Endothelial cell (in vitro differentiated cells): Measurements from ENCODE around the gene PGRMC1. TPM values are rescaled to one million over a fixed set of nuclear protein-coding genes. Genes with fewer than 3 reads are reported as not detected.
"Not testable (repeated sequence)": the region's sequence is repeated elsewhere in the genome, so short reads cannot be mapped to it uniquely, and the experiment has no call there.

Experiments
- DNase-seq: peaks from one replicate; pipeline ENCODE4 v3.0.0; 2021; ENCODE audit warnings: low spot score
- H3K27ac Mint-ChIP-seq: one replicate; pipeline ENCODE4 v1.8.0; 2021; ENCODE audit warnings: mixed read lengths, inconsistent platforms; ENCODE audit not compliant: unreplicated experiment
- H3K27me3 Mint-ChIP-seq: one replicate; pipeline ENCODE4 v1.8.0; 2021; ENCODE audit warnings: mild to moderate bottlenecking, moderate library complexity, mixed read lengths, inconsistent platforms; ENCODE audit not compliant: unreplicated experiment
- H3K36me3 Mint-ChIP-seq: one replicate; pipeline ENCODE4 v1.8.0; 2021; ENCODE audit warnings: mild to moderate bottlenecking, low read depth, mixed read lengths, inconsistent platforms; ENCODE audit not compliant: unreplicated experiment
- H3K4me1 Mint-ChIP-seq: one replicate; pipeline ENCODE4 v1.8.0; 2021; ENCODE audit warnings: mild to moderate bottlenecking, mixed read lengths, inconsistent platforms; ENCODE audit not compliant: unreplicated experiment
- H3K4me3 Mint-ChIP-seq: one replicate; pipeline ENCODE4 v1.8.0; 2021; ENCODE audit warnings: mild to moderate bottlenecking, mixed read lengths, inconsistent platforms; ENCODE audit not compliant: unreplicated experiment
- H3K9me3 Mint-ChIP-seq: one replicate; pipeline ENCODE4 v1.8.0; 2021; ENCODE audit warnings: mixed read lengths, inconsistent platforms; ENCODE audit not compliant: unreplicated experiment
- CTCF ChIP-seq: fragments of 200-600 bp; sonication (generic); IDR thresholded peaks from one replicate; pipeline ENCODE4 v1.5.0; 2021; ENCODE audit warnings: antibody characterized with exemption; ENCODE audit not compliant: unreplicated experiment
- total RNA-seq: library from RNA; stranded (reverse); fragmentation: NEBNext Ultra II Directional; extraction: Animal tissue kit (Norgen Biotek cat#: 25700); gene quantifications from one replicate; pipeline ENCODE4 v1.2.1, GENCODE V29; 2021; ENCODE audit not compliant: unreplicated experiment

The PGRMC1 gene
- total RNA-seq, 1 donor from 2014 or later, result 153 TPM

- Mint-ChIP-seq H3K4me3 (no peak overlapping the region), H3K27ac (no peak overlapping the region), H3K9me3 (no peaks in the 10 kb centered on the region), H3K36me3 (no peaks in the 10 kb centered on the region), H3K4me1 (no peaks in the 10 kb centered on the region), H3K27me3 (no peaks in the 10 kb centered on the region)
- no peak for TF ChIP-seq CTCF
- no peak for DNase-seq
These were observed 27.6 kb upstream of the PGRMC1 start for GRCh38 chrX:119208401-119209057.

- H3K4me1 Mint-ChIP-seq, DNase-seq, H3K9me3 Mint-ChIP-seq, H3K27me3 Mint-ChIP-seq, H3K4me3 Mint-ChIP-seq, H3K27ac Mint-ChIP-seq, H3K36me3 Mint-ChIP-seq: not testable (repeated sequence)
These were observed 25.0 kb upstream of the PGRMC1 start for GRCh38 chrX:119210931-119211648.

DNA sequence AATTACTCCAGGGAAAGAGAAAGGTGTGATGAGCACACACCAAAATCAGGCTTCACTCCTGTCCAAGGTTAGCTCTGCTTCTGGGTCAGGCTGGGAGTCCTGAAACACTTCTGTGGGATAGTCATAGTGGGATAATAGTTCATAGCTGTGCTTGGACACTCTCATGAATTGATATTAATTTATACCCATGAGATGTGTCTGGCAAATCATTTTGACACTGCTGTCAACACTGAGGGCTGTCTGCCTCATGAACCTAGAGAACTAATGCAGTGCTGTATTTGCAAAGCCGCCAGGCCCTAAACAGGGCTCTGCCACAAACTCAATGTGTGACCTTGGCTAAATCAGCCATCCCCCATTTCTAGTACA lies 24.5 kb upstream of the PGRMC1 start:
- H3K27me3 Mint-ChIP-seq, result peaks cover 2% of the 10 kb centered on the region
- DNase-seq, result no peak
- no peaks in the 10 kb centered on the region for H3K9me3 Mint-ChIP-seq
- no peak overlapping the region for H3K4me3 Mint-ChIP-seq
- H3K36me3 Mint-ChIP-seq, result no peaks in the 10 kb centered on the region
- no peak for TF ChIP-seq CTCF
- no peaks in the 10 kb centered on the region for H3K4me1 Mint-ChIP-seq
- H3K27ac Mint-ChIP-seq, result no peak overlapping the region

- no peak for DNase-seq
These were observed 17.9 kb upstream of the PGRMC1 start for GRCh38 chrX:119218198-119218597.

DNA sequence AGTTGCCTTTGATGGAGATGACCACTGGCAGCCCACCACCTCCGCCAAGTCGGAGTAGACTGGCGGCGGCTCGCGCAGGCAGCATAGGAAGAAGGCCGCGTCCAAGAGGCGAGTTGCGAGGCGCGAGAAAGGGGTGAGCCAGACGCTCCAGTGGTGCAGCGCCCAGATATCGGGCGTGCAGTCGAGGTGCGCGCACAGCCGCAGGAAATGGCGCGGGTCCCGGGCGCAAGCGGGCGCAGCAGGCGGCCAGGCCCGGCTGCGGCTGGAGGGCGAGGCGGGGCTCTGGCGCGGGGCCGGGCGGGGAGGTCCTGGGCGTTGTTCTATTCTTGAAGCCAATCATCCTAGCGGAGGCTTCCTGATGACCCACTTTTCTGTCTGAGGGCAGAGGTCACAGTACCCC lies 13.2 kb upstream of the PGRMC1 start:
- Mint-ChIP-seq H3K27me3 (no peaks in the 10 kb centered on the region), H3K9me3 (no peaks in the 10 kb centered on the region), H3K4me3 (no peak overlapping the region), H3K4me1 (no peaks in the 10 kb centered on the region), H3K27ac (no peak overlapping the region), H3K36me3 (no peaks in the 10 kb centered on the region)
- no peak for DNase-seq
- no peak for TF ChIP-seq CTCF

More at GRCh38 chrX:119218198-119218597, 17.9 kb upstream of the PGRMC1 start:
- H3K4me1 Mint-ChIP-seq, result no peaks in the 10 kb centered on the region
- H3K27ac Mint-ChIP-seq, result no peak overlapping the region
- H3K4me3 Mint-ChIP-seq, result no peak overlapping the region
- peaks cover 2% of the 10 kb centered on the region for H3K27me3 Mint-ChIP-seq
- H3K36me3 Mint-ChIP-seq, result no peaks in the 10 kb centered on the region
- TF ChIP-seq CTCF, result no peak
- no peaks in the 10 kb centered on the region for H3K9me3 Mint-ChIP-seq
